Parathyroid adenoma (tissue), 2 donors: Measurements from ENCODE around the gene PREX1.

Experiments
- H2AFZ ChIP-seq: fragments of 300-600 bp; sonication (generic); one replicate; pipeline ENCODE4 v1.7.0; 2017; ENCODE audit warnings: antibody characterized with exemption, mild to moderate bottlenecking
- H3K27ac ChIP-seq: fragments of 300-600 bp; sonication (generic); one replicate; pipeline ENCODE4 v1.7.0; 2017
- H3K27me3 ChIP-seq: fragments of 300-600 bp; sonication (generic); one replicate; pipeline ENCODE4 v1.7.0; 2017; ENCODE audit warnings: low read length; ENCODE audit not compliant: control insufficient read depth, insufficient read depth
- H3K36me3 ChIP-seq: fragments of 300-600 bp; sonication (generic); one replicate; pipeline ENCODE4 v1.7.0; 2017; ENCODE audit warnings: low read length; ENCODE audit not compliant: control insufficient read depth, insufficient read depth
- H3K4me1 ChIP-seq: fragments of 300-600 bp; sonication (generic); one replicate; pipeline ENCODE4 v1.7.0; 2017; ENCODE audit warnings: control low read depth
- H3K4me2 ChIP-seq: fragments of 300-600 bp; sonication (generic); one replicate; pipeline ENCODE4 v1.7.0; 2017; ENCODE audit warnings: low read length
- H3K4me3 ChIP-seq: fragments of 300-600 bp; sonication (generic); one replicate; pipeline ENCODE4 v1.7.0; 2017; ENCODE audit warnings: low read depth, low read length
- H3K79me2 ChIP-seq: fragments of 300-600 bp; sonication (generic); one replicate; pipeline ENCODE4 v1.7.0; 2017; ENCODE audit warnings: control low read depth
- H3K9ac ChIP-seq: fragments of 300-600 bp; sonication (generic); one replicate; pipeline ENCODE4 v1.7.0; 2017; ENCODE audit warnings: mild to moderate bottlenecking
- H3K9me3 ChIP-seq: fragments of 300-600 bp; sonication (generic); one replicate; pipeline ENCODE4 v1.7.0; 2017; ENCODE audit warnings: low read length; ENCODE audit not compliant: control insufficient read depth
- CTCF ChIP-seq: fragments of 300-600 bp; sonication (generic); IDR thresholded peaks from one replicate; pipeline ENCODE4 v1.7.0; 2017; ENCODE audit warnings: antibody characterized with exemption, mild to moderate bottlenecking
- donor health status: primary hyperparathyroidism.

Gene PREX1

GRCh38 chr20:48629960-48630315 is 197.9 kb downstream of the PREX1 start:
- no peaks in the 10 kb centered on the region for H3K79me2 ChIP-seq
- H3K36me3 ChIP-seq: no peaks in the 10 kb centered on the region
- H3K4me3 ChIP-seq: no peak overlapping the region
- H3K4me2 ChIP-seq: no peak overlapping the region
- no peak overlapping the region for H3K9ac ChIP-seq
- no peak overlapping the region for H2AFZ ChIP-seq
- no peaks in the 10 kb centered on the region for H3K27me3 ChIP-seq
- no peak overlapping the region for H3K27ac ChIP-seq
- no peaks in the 10 kb centered on the region for H3K9me3 ChIP-seq
- no peak for TF ChIP-seq CTCF
- H3K4me1 ChIP-seq: no peaks in the 10 kb centered on the region

DNA sequence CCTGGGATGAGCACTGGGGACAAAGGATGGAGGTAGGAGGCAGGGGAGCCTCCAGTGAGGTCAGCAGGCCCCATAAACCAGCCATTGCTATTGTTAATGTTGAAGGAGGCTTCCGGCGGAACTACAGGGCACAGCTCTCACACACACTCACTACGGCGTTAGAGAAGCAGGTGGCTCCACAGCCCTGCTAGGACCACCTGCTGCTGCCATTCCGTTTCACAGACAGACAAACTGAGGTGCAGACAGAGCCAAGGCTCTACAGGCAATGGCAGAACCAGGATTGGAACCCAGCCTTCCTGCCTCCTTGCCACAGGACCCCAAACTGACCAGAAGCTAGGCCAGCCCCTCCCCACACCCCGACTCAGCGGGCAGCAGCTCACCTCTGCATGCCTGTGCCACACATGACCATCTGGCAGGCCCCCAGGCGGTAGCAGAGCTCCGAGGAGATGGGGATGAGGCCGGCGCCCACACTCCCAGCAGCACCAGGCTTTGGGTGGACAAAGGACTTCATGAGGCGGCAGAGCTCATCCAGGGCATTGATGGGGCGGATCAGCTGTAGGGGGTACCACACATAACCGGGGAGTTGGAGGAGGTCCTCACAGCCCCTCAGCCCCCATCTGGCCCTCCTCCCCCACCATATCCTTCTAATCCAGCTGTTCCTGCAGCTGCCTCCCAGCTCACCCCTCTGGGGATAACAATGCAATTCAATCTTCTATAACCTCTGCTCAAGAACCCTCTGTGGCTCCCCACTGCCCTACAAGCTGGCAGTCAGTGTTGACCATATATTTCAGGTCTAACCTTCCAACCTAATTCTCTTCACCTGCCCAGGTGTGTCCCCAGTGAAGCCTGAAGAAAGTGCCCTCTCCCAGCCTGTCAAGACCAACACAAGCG is 198.5 kb downstream of the PREX1 start:
- Histone ChIP-seq H3K4me3 (no peak overlapping the region), H3K27me3 (no peaks in the 10 kb centered on the region), H3K9ac (no peak overlapping the region), H3K36me3 (no peaks in the 10 kb centered on the region), H3K4me2 (no peak overlapping the region), H2AFZ (no peak overlapping the region), H3K27ac (no peak overlapping the region), H3K4me1 (no peaks in the 10 kb centered on the region), H3K79me2 (no peaks in the 10 kb centered on the region), H3K9me3 (no peaks in the 10 kb centered on the region)
- no peak for TF ChIP-seq CTCF

DNA sequence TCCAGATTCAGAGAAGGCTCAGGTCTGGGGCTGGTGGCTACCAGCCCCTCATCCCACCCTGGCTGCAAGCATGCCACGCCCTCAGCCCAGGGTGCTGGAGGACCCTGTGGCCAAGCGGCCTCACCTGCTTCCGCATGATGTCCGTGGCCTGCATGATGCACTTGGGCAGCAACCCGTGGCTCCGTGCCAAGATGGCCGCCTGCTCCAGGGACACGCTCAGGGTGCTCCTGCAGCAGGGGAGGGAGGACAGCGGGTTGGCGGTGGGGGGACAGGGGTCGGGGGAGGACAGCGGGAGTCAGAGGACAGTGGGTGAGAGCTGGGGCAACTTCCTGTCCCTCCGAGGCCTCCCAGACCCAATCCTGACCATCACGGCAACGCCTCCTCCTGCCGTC is 200.1 kb downstream of the PREX1 start:
- no peak for TF ChIP-seq CTCF
- no peak overlapping the region for H3K4me3 ChIP-seq
- no peak overlapping the region for H3K27ac ChIP-seq
- H3K9me3 ChIP-seq: no peaks in the 10 kb centered on the region
- no peak overlapping the region for H3K9ac ChIP-seq
- H3K36me3 ChIP-seq: no peaks in the 10 kb centered on the region
- no peak overlapping the region for H2AFZ ChIP-seq
- H3K4me1 ChIP-seq: no peaks in the 10 kb centered on the region
- H3K79me2 ChIP-seq: no peaks in the 10 kb centered on the region
- no peaks in the 10 kb centered on the region for H3K27me3 ChIP-seq
- no peak overlapping the region for H3K4me2 ChIP-seq

DNA sequence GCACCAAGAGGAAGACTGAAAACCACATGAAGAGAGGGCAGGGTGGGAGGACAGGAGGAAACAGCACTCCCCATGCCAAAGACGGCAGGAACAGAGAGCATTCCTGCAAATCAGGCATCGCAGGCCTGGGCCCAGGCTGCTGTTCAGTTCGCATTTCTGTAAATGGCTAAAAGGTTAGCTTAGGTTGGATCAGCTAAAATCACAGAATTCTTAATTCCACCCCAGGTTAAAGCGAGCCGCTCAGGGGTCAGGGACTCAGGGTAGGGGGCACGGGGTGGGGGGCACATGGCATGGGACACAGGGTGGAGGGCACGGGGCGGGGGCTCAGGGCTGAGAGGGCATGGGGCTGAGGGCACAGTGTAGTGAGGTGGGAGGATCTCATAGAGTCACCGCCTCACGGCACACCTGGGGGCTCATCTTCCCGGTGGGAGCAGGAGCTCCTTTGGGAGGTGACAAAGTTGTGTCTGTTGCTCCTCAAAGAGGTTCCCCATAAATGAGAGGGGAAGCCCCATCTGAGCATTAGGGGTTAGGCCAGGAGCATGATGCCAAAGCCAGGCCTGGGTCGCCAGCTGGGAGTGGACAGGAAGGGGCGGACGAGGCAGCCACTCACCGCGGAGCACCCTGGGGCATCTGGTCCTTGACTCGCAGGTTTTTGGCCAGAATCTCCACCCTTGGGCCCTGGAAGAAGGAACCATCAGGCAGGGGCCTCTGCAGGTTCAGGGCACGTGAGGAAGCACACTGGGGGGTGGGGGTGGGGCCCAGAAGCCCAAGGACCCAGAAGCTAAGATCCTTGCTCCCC is 200.7 kb downstream of the PREX1 start:
- Histone ChIP-seq H3K36me3 (no peaks in the 10 kb centered on the region), H2AFZ (no peak overlapping the region), H3K27ac (no peak overlapping the region), H3K4me1 (no peaks in the 10 kb centered on the region), H3K79me2 (no peaks in the 10 kb centered on the region), H3K4me2 (no peak overlapping the region), H3K9me3 (no peaks in the 10 kb centered on the region), H3K9ac (no peak overlapping the region), H3K4me3 (no peak overlapping the region), H3K27me3 (no peaks in the 10 kb centered on the region)
- TF ChIP-seq CTCF: no peak
